ENCODE measurements around the gene TRIM34. TPM values are rescaled to one million over a fixed set of nuclear protein-coding genes. Genes with fewer than 3 reads are reported as not detected.
A peak's percentile ranks its signal among the peaks of the same experiment; 100 is the strongest.

The TRIM34 gene
- total and polyA plus RNA-seq, 8 donors = 0.29 to 11.4 (median 3.7) TPM; not detected in 1

GRCh38 chr11:5684036-5684645, 59.3 kb downstream of the TRIM34 start:
- DNase-seq = peak in 1 of 2 donors; percentile 20
- 34 to 48% (median 36%) methylated on average over 6 to 8 of the region's 8 CpGs for WGBS, 5 donors
- TF ChIP-seq POLR2AphosphoS5 (IDR thresholded peaks at IDR 0.05) = no peak
- TF ChIP-seq EP300 (IDR thresholded peaks at IDR 0.05) = no peak
- no peak for TF ChIP-seq POLR2A (IDR thresholded peaks at IDR 0.05)
- TF ChIP-seq CTCF (IDR thresholded peaks at IDR 0.05) = no peak
- intact Hi-C loops (cut with DNase I; ENCODE audit: low total_unique reads) = no loop called here
- Histone ChIP-seq H3K36me3 (peaks cover 0 to 18% (median 10%) of the 10 kb centered on the region in 4 donors), H3K9me3 (no peaks in the 10 kb centered on the region), H3K27me3 (no peaks in the 10 kb centered on the region), H3K27ac (peak overlapping the region; percentile 84 to 96 (median 91)), H3K4me1 (peaks cover 3 to 46% (median 18%) of the 10 kb centered on the region in 4 donors), H3K4me3 (peak overlapping the region; percentile 40 to 52 (median 44))

- DNase-seq = peak; percentile 89 to 96
- intact Hi-C loops (cut with DNase I; ENCODE audit: low total_unique reads) = no loop called here
- H3K4me1 ChIP-seq = peaks cover 10 to 51% (median 18%) of the 10 kb centered on the region in 4 donors
- peak within 1 kb of the TSS; percentile 40 to 52 (median 44) for H3K4me3 ChIP-seq
- H3K27ac ChIP-seq = peak within 1 kb of the TSS; percentile 84 to 96 (median 91)
- no peak for TF ChIP-seq EP300 (IDR thresholded peaks at IDR 0.05)
- TF ChIP-seq POLR2A (IDR thresholded peaks at IDR 0.05) = no peak
- peak; percentile 49 to 87 (median 86) for TF ChIP-seq POLR2AphosphoS5 (IDR thresholded peaks at IDR 0.05)
- TF ChIP-seq CTCF (IDR thresholded peaks at IDR 0.05) = peak in 4 of 7 experiments; percentile 19 to 67 (median 44)
- 1 to 4% (median 2%) methylated on average over 13 of the region's 13 CpGs for WGBS, 5 donors
- no peaks in the 10 kb centered on the region for H3K27me3 ChIP-seq
- peaks cover 0 to 12% (median 3%) of the 10 kb centered on the region in 4 donors for H3K36me3 ChIP-seq
- no peaks in the 10 kb centered on the region for H3K9me3 ChIP-seq
Measured at GRCh38 chr11:5684646-5685362, 60.0 kb downstream of the TRIM34 start, which contains the start of gene TRIM5. TSS of gene TRIM5 (minus strand) at chr11:5685074. CDS start at chr11:5680177, 4,897 bp downstream.

- Histone ChIP-seq H3K27ac (no peak overlapping the region), H3K4me3 (no peak overlapping the region), H3K36me3 (no peaks in the 10 kb centered on the region), H3K27me3 (no peaks in the 10 kb centered on the region), H3K9me3 (no peaks in the 10 kb centered on the region), H3K4me1 (peaks cover 11 to 67% (median 26%) of the 10 kb centered on the region in 4 donors)
- no peak for DNase-seq
- TF ChIP-seq CTCF (IDR thresholded peaks at IDR 0.05) = no peak
- no peak for TF ChIP-seq EP300 (IDR thresholded peaks at IDR 0.05)
- no peak for TF ChIP-seq POLR2AphosphoS5 (IDR thresholded peaks at IDR 0.05)
- TF ChIP-seq POLR2A (IDR thresholded peaks at IDR 0.05) = no peak
- 96 to 99% (median 96%) methylated on average over 4 of the region's 4 CpGs for WGBS, 5 donors
- intact Hi-C loops (cut with DNase I; ENCODE audit: low total_unique reads) = no loop called here
Measured at GRCh38 chr11:5686426-5686825, 61.6 kb downstream of the TRIM34 start.

- Histone ChIP-seq H3K27me3 (no peaks in the 10 kb centered on the region), H3K36me3 (peaks cover 0 to 4% (median 0%) of the 10 kb centered on the region in 4 donors), H3K4me3 (no peak overlapping the region), H3K4me1 (peaks cover 15 to 59% (median 24%) of the 10 kb centered on the region in 4 donors), H3K27ac (peak overlapping the region in 4 of 5 donors; percentile 84 to 93 (median 86)), H3K9me3 (no peaks in the 10 kb centered on the region)
- WGBS, 5 donors = 95 to 100% (median 95%) methylated on average over 1 of the region's 1 CpG
- intact Hi-C loops (cut with DNase I; ENCODE audit: low total_unique reads) = no loop called here
- no peak for DNase-seq
- TF ChIP-seq POLR2A (IDR thresholded peaks at IDR 0.05) (no peak), POLR2AphosphoS5 (IDR thresholded peaks at IDR 0.05) (no peak), EP300 (IDR thresholded peaks at IDR 0.05) (no peak), CTCF (IDR thresholded peaks at IDR 0.05) (no peak)
Measured at GRCh38 chr11:5688482-5688881, 63.7 kb downstream of the TRIM34 start.

Data from stomach (tissue), 9 donors.